Stimulated activated CD4-positive, alpha-beta T cell treated with anti-CD3 and anti-CD28 coated beads, Interleukin-1b, Interleukin-23, amount 100 ng/mL, for 24 hours (primary cell): ENCODE results near the gene SERPINE1.

Source experiments
- DNase-seq, 4 experiments: peaks; one replicate each; pipeline ENCODE4 v3.0.0-alpha.2; 2020; ENCODE audit warnings: low read depth in 4 of 4, low spot score in 1 of 4

The SERPINE1 gene

DNA sequence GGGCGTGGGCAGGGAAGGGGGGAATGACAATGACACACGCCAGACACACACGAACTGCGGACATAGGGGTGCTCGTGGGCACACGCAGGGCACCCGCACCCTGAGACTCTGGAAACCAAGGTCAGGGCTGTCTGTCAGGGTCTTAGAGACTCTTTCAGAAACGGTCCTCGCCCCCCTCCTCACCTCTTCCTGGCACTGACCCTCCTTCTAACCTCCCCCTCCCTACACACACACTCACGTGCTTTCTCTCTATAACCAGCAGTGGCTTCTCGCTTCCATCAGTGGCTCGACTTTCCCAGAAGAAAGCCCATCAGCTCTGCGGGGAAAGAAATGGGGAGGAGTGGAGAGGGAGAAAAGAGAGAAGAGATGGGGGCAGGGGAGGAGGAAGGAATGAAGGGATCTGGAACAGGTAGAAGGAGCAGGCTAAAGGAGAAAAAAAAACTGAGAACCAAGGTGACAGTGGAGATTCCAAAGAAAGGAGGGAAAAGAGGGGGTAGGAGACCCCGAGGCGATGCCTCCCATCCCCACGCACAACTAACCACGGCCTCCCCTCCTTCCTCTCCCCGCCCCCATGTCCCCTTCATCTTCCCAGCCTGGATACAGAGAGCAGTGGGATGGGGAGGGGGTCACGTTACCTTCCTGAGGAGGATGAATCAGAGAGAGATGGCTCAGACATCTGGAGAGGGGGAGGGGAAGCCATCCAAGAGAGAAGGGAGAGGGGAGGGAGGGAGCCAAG, 40.2 kb downstream of the SERPINE1 start:
- no peak for DNase-seq

DNA sequence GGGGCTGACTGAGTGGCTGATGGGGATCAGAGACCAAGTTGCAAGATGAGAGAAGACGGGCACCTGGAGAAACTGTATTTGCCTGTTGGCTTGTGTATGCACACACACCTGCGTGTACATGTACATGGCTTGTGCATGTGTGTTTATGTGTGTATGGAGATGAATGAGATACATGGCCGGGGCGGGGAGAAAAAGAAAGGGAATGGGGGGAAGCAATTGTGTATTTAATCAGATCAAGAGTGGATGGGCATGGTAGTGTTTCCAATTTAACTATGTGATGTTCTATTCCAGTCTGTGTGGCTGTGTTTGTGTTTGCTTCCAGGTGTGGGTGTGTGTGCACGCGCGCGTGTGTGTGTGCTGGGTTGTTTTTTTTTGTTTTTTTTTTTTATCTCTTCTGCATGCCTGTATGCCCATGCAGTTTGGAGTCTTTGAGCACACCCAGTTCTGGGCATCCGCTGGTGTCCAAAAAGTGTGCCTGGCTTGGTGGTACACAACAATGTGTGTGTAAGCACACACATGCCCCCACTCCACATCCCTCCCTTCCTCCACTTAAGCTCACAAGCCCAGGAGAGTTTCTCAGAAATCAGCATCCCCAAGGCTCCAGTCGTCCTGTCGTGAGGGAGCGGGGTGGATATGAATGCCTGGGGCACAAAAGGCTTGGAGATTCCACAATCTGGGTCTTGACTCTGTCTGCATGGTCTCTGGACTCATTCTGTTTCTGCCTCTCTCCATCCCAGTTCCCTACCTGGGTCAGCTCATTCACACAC, 40.9 kb downstream of the SERPINE1 start:
- DNase-seq: no peak

DNA sequence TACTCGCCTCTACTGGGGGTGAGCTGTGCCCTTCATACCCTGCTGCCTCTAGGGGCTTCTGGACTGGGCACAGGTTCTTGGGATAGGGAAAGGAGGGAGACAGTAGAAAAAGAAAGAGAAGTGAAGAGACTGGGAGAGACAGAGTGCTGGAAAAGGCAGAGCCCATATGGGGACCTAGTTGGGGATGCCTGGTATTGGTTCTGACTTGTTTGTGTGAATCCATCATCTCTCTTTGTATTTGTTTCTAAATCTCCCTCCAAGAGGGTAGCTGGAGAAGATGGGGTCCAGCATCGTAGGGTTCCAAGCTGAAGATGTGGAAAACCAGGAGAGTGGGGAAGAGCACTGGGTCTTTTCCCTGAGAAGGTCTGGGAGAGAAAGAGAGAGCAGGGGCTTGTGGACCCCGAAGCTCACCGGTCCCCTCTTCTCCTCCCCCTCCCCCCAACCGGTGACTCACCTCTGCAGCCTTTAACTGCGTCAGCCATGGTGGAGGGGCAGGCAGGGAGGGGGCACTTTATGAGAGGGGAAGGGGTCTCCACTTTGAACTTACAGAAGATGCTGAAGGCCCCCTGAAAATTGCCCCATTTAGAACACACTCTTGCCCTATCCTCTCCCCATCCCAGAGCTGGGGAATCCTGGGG, 41.6 kb downstream of the SERPINE1 start:
- DNase-seq: no peak

DNA sequence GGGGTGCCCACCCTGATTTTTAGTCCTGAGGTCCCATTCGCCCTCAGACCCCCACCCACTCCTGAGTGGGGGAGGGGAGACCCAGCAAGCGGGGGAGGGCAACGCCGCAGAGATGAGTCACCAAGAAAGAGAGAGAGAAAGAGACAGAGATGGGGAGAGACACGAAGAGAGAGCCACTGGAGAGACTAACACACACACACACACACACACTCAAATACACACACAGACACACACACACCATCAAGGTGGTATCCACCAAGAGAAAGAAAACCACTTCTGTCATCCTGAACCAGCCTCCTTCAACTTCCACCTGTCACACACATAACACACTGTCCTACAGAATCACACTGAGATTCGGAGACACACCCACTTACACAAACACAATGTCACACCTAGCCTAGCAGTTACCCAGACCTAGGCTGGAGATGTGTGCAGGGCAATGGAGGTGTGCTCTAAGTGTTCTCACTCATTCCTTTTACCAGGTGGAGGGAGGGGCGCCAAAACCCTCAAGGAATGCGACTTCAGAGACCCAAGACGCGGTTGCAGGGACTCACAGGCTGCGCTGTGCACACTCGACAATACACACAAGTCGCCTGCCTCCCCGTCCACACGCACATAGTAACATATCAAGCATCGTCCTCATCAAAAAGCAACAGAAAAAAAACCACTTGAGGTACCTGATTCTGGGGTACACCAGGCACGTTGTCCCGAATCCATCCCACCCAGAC, 42.4 kb downstream of the SERPINE1 start:
- DNase-seq: no peak

DNA sequence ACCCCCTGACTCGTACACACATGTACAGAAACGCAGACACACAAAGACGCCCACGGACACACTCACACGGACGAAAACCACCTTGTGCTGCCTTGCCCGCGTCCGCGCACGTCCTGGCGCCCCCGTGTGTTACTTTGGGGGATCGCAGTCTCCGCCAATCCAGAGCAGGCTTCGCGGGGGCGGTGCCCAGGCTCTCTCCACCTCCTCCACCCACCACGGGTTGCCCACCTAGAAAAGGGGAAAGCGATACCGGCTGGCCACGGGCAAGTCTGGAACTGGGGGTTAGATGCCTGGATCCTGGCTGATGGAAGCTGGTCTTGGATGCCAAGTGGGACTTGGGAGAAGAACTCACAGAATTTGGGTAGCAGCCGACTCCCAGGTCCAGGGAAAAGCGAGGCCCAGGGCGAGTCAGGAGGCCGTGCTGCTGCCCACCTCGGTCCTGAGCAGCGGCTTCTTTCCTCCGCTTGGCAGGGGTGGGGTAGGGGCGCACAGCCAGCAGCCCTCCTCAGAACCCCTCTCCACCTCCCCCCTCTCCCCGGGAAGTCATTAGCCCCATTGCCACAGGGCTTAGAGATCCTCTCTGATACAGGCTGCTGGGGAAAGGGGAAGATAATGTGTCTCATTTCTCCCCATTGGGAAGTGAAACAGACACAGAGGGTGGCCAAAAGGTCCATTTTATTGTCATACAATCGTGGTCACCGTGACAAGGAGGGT, 43.1 kb downstream of the SERPINE1 start:
- peak; percentile 49 to 80 (median 66) for DNase-seq

DNA sequence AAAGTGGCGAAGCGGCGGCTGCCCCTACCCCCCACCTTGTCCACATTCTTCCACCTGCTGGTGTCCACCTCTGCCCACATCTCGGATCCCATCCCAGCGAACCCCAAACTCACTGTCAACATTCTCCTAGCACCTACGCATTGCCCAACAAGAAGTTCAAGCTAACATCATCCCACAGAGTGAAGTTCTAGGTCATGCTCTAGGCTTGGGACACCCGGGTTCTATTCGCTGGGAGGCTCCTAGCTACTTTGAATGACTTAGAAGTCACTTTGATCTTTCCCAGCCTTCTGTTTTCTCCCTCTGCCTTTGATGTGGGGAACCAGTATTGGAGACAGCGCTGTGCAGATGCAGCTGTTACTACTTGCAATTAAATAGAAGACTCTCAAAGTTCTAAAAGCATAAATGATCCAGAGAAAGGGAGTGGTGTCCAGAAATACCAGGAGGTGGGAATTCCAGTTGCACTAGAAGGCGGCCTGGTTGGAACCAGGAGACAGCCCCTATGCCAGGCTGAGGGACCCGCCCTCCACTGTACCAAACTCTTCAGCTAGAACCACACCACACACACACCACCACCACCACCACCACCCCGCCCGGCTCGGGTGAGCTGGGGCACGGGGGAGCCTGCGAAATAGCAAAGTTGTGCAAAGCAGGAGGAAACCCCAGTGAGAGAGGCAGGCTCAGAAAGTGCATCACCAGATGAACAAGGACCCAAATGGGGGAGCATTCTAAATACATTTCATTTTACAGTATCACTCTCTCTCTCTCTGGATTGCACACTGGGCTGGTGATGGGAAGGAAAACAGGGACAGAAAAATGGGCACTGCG, 43.9 kb downstream of the SERPINE1 start:
- no peak for DNase-seq

DNA sequence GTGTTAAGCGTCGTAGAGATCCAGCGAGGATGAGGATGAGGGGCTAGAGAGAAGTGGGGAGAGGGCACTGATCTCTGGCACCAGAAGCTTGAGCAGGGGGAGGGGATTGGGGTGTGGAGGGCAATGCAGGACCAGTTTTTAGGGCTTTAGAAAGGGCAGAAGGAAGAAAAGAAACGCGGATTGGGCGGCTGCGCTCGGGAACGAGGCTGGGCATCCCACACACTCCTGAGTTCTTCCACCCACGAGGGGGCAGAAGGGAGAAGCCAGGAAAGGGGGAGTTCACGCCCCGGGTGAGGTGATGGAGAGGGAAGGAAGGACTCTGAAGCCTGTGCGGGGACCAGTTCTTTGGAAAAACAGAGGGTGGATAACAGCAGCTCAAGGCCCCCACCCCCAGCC, 44.5 kb downstream of the SERPINE1 start:
- DNase-seq: no peak

DNA sequence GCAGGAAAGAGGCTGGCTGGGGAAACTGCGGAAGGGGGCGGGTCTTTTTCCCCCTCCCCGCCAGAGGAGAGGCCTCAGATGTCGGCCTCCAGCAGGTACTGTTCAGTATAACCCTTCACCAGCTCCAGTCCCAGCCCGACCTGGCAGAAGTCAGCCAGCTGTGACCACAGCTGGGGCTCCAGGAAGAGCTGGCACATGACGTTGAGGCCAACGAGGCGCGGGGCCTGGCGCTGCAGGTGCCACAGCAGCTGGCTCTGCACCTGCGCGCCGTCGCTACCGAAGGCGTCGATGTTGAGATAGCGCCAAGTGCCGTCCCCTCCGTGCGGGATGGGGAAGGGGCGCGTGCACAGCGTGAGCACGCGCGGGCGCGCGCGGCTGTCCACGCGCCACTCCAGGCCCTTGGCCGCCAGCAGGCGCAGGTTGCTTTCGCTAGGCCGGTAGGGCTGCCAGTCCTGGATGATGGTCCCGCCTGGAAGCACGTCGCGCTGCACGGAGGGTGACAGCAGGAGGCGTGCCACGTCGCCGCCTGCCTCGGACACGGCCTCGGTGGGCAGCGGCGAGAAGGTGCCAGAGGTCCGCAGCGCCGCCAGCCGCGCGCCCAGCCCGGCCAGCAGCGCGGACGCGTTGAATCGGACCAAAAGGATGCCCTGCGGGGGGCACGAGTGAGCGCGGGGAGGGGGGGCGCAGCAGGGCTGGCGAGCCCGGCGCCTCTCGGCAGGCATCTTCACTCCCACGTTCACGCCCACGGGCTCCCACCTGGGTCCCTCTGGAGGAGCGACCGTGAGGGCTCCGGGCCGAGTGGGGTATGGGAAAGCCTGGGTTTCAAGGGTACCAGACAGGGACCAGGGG, 45.3 kb downstream of the SERPINE1 start:
- DNase-seq: no peak

DNA sequence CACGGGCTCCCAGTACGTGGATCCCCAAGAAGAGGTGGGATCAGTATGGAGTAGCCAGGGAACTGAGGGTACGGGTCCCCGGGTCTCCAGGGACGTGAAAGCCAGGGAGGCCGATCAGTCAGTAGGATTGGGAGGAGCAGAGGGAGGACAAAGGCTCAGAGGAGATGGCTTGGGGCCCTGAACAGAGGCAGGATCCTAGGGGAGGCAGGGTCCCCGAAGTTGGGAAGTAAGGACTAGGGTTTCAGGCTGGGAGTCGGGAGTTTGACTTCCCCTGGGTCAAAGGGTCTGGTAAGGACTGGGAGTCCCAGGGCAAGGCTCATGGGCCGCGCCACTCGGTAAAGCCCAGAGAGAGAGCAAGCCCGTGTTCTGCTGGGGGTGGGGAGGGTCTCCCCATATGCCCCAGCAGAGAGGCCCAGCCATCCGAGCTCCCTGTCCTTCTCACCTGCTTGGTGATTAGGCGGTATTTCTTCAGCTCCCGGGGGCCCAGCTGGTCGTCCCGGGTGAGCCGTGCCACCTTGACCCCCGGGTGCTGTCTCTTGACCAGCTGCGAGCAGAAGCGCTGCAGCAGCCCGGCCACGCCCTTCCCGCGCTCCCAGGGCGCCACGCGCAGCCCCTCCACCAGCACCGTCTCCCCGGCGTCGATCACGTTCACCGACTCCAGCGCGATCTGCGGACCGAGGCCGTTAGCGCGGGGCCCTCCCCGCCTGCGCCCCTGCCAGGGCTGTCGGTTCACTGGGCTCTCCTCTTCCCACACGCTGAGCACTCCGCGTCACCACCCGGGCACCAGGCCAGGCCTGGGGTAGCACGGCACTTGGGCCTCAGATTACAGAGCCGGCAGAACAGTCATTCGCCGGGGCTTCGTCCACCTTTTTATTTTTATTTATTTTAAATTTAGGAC, 46.2 kb downstream of the SERPINE1 start:
- no peak for DNase-seq

DNA sequence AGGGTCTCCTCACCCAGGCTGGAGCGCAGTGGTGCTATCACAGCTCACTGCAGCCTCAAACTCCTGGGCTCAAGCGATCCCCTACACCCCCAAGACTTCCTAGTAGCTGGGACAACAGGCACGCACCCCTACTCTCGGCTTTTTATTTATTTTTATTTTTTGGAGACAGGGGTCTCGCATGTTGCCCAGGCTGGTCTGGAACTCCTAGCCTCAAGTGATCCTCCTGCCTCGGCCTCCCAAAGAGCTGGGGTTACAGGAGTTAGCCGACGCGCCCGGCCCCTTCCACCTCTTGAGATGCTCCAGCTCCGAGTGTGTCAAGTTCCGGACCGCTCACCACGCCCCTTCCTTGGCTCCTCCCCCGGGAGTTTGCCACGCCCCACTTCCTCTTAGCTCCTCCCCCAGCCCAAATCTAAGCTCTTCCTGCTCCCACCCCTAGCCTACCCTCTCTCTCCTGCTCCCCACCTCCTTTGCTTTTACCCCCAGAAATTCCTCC, 46.9 kb downstream of the SERPINE1 start:
- peak in 3 of 4 experiments; percentile 40 to 67 (median 48) for DNase-seq

DNA sequence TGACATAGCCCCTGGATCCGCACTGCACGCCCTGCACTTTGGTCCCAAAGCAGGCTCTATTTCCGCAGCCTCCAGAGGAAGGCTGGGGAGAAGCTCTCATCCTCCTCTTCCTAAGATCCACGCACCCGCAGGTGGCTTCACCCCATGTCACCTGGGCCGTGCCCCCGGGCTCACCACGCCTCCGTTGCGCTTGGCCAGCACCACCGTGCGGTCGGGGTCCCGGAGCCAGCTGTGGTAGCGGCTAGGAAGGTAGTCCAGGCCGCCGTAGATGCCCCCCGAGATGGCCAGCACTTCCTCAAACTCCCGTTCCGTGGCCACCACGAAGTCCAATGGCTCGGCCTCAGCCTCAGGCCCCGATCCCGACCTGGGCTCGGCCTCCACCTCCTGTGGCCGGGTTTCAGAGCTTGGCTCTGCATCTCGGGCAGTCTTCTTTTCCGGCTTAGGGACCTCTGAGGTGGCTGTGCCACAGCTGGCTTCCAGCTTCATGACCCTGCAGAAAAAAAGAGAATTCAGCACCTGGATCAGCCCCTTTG, 47.5 kb downstream of the SERPINE1 start:
- no peak for DNase-seq

DNA sequence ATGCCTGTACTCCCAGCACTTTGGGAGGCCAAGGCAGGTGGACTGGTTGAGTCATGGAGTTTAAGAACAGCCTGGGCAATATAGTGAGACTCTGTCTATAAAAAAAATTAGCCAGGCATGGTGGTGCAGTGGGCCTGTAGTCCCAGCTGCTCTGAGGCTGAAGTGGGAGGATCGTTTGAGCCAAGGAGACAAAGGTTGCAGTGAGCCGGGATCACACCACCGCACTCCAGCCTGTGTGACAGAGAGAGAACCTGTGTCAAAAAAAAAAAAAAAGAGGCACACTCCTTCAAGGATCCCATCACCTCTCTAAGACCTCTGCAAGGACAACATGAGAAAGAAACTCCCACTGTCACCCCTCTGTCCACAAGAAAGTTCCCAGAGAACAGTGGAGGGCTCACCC, 48.8 kb downstream of the SERPINE1 start:
- no peak for DNase-seq

DNA sequence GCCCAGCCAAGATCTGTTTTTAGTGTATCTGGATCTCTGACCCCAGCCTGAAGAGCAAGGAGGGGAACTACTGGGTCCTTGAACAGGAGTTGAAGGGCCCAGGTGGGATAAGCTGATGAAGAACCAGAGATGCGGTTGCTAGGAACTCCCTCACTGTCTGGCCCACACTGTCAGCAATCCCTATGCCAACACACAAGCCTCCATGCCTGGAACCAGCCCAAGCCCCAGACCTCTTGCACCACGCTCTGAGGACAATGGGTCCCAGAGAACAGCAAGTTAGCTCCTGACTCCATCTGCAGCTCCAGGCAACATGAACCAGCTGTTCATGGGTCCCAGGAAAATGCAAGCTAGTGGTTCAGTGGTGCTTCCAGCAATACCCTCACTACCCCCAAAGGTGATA, 50.7 kb downstream of the SERPINE1 start:
- DNase-seq: no peak

DNA sequence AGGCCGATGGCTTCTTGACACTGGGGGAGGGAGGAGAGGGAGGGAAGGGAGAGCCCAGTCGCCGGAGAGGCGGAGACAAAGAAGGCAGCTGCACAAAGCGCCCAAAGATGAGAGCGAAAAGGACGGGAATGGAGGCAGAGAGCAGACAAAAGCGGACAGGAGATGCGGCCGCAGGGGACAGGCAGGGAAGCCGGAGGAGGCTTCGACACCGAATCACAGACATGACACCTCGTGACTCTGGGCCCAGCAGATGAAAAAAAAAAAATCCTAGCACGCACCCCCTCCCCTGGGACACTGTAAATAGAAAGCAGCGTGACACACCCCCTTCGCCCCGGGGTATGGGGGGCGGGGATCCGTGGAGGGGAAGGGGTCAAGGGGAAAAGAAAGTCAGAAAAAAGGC, 52.2 kb downstream of the SERPINE1 start:
- no peak for DNase-seq

DNA sequence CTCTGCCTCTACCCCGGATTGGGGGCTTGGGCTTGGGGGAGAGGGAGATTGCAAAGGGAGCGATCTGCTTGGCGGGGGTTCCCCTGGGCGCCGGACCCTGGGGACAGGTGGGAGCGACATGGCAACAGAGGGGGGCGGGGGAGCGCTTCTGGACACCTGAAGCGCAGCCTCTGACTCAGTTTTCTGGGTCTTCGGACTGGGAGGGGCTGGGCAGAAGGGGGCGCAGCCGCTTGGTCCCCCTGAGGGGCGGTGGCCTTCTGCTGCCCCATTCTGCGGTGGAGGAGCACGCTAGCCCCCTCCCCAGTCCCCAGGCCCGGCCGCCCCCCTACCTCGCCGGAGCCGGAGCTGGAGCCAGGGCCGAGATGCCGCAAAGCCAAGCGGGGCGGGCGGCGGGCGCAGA, 52.8 kb downstream of the SERPINE1 start:
- DNase-seq: no peak

DNA sequence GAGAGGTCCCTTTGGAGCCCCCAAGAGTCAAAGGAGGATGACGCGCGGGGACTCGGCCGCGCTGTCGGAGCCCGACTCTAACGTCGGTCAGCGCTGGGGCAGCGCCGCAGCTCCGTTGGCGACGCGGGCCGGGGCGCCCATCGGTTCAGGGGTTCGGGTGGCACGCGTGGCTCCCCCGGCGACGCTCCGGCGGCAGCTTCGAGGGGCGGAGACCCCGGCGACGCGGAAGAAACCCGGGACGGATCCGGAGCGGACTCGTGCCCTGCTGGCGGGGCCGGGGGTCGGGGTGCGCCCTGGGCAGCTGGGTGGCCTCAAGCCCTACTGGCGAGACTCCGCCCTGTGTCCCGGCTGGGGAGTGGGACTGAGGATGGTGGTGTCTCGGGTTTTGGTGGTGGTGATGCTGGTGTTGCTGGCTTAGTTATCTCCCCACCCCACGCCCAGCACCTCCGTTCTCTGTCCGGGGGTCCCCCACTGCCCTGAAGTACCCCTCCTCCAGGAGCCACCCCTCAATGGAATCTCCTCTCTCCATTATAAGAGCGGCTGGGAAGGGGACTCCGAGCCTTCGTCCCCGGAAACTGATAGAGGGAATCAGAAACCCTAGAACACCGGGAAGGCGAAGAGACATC, 53.3 kb downstream of the SERPINE1 start, which contains the start of gene NAT16:
Gene NAT16, minus strand, starts transcription at position 164 of the 626 bp plus-strand sequence. CDS start 5,486 bp downstream, outside the sequence.
- no peak for DNase-seq

DNA sequence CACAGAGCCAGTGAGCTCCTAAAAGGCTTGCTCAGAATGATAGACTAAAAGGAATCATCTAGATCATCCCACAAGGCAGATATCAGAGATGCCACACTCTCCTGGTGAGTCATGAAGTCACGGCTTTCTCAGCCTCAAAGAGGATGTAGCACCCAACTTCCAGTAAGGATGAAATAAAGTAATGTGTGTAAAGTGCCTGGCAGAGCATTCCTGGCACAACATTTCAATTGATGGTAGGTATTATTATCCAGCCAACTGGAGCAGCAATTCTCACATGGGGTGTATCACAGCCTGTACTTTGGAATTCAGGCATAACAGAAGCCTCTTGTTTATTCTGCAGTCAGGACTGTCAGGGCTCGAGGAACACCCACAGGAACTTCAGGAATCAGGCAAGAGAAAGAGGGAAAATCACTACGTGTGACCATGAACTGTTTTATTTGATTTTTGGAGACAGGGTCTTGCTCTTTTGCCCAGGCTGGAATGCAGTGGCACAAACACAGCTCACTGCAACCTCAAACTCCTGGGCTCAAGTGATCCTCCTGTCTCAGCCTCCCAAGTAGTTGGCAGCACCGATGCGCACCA, 58.4 kb downstream of the SERPINE1 start:
- DNase-seq: no peak
